Keratinocyte (primary cell): ENCODE measurements around the gene CUX1. TPM values are rescaled to one million over a fixed set of nuclear protein-coding genes. Genes with fewer than 3 reads are reported as not detected.

ENCODE experiments used
- DNase-seq: peaks from one replicate; pipeline ENCODE4 v3.0.0-alpha.2; 2011; ENCODE audit warnings: low read depth, missing footprints, low spot score
- FAIRE-seq: peaks from 2 replicates; lab custom pipeline; 2011; peaks lifted over from hg19 to GRCh38; lab: Jason Lieb, UNC
- H2AFZ ChIP-seq: 2 replicates; pipeline ENCODE4 v1.6.0; 2012; ENCODE audit warnings: low read length, control low read depth, inconsistent platforms; ENCODE audit not compliant: control insufficient read depth
- H3K27ac ChIP-seq: 2 replicates; pipeline ENCODE4 v1.5.1; 2011; ENCODE audit warnings: low read length; ENCODE audit not compliant: control insufficient read depth, insufficient read depth
- H3K27me3 ChIP-seq: 3 replicates; pipeline ENCODE4 v1.6.0; 2011; ENCODE audit warnings: low read length; ENCODE audit not compliant: control insufficient read depth, insufficient read depth; ENCODE audit errors: extremely low read depth
- H3K36me3 ChIP-seq, 2 experiments: 2 replicates in 1 of 2; 3 replicates in 1 of 2; pipeline ENCODE4 v1.5.1; 2011; ENCODE audit warnings: low read length in 2 of 2, mild to moderate bottlenecking in 1 of 2; ENCODE audit not compliant: control insufficient read depth in 2 of 2, insufficient read depth in 2 of 2; ENCODE audit errors: extremely low read depth in 1 of 2
- H3K4me1 ChIP-seq: 3 replicates; pipeline ENCODE4 v1.5.1; 2011; ENCODE audit warnings: low read length; ENCODE audit not compliant: control insufficient read depth, insufficient read depth; ENCODE audit errors: extremely low read depth
- H3K4me2 ChIP-seq: 3 replicates; pipeline ENCODE4 v1.6.0; 2011; ENCODE audit warnings: low read depth, low read length; ENCODE audit not compliant: control insufficient read depth, insufficient read depth; ENCODE audit errors: extremely low read depth
- H3K4me3 ChIP-seq, 3 experiments: fragments of 200-600 bp in 1 of 3; sonication (generic) in 1 of 3; 2 replicates in 2 of 3; 3 replicates in 1 of 3; pipeline ENCODE4 v1.5.1; 2011 to 2016; ENCODE audit warnings: low read length in 3 of 3, mild to moderate bottlenecking in 3 of 3, control low read depth in 2 of 3, inconsistent platforms in 1 of 3, low read depth in 1 of 3, mixed read lengths in 1 of 3, mixed run types in 1 of 3, moderate library complexity in 1 of 3; ENCODE audit not compliant: control insufficient read depth in 2 of 3, insufficient read depth in 2 of 3; ENCODE audit errors: extremely low read depth in 1 of 3
- H3K79me2 ChIP-seq: 2 replicates; pipeline ENCODE4 v1.6.0; 2012; ENCODE audit warnings: low read length; ENCODE audit not compliant: control insufficient read depth, insufficient read depth
- H3K9ac ChIP-seq: 3 replicates; pipeline ENCODE4 v1.6.0; 2011; ENCODE audit warnings: low read length; ENCODE audit not compliant: control insufficient read depth, insufficient read depth; ENCODE audit errors: extremely low read depth
- H3K9me1 ChIP-seq: 3 replicates; pipeline ENCODE4 v1.6.0; 2011; ENCODE audit warnings: low read length; ENCODE audit not compliant: control insufficient read depth, insufficient read depth; ENCODE audit errors: extremely low read depth
- H3K9me3 ChIP-seq: 2 replicates; pipeline ENCODE4 v1.5.1; 2012; ENCODE audit warnings: low read depth, low read length; ENCODE audit not compliant: control insufficient read depth
- H4K20me1 ChIP-seq: 3 replicates; pipeline ENCODE4 v1.6.0; 2011; ENCODE audit warnings: low read length; ENCODE audit not compliant: control insufficient read depth, insufficient read depth; ENCODE audit errors: extremely low read depth
- CTCF ChIP-seq, 3 experiments: IDR thresholded peaks in 1 of 3; conservative IDR thresholded peaks in 1 of 3; optimal IDR thresholded peaks in 1 of 3; 2 replicates in 2 of 3; 3 replicates in 1 of 3; pipeline versions ENCODE3 to v1.5.1; 2011; ENCODE audit warnings: low read length in 3 of 3, mild to moderate bottlenecking in 3 of 3, moderate library complexity in 2 of 3, control low read depth in 1 of 3, inconsistent platforms in 1 of 3; ENCODE audit not compliant: insufficient read depth in 2 of 3; ENCODE audit errors: extremely low read depth in 1 of 3
- EZH2 ChIP-seq: IDR thresholded peaks from one replicate; pipeline ENCODE4 v1.6.1; 2012; ENCODE audit warnings: inconsistent platforms, mild to moderate bottlenecking, low read length, moderate library complexity
- dilution Hi-C: fragments of 300-500 bp; cut with MboI; formaldehyde crosslinking; loops from one replicate; pipeline ENCODE4 v1.7.0; 2020; ENCODE audit warnings: low sequenced_read_pairs; ENCODE audit not compliant: extremely low pct_ligation_motif_present
- polyA plus RNA-seq, 5 experiments: library from polyadenylated mRNA; depleted of rRNA in 3 of 5; stranded (reverse) in 3 of 5; stranded (forward) in 1 of 5; unstranded in 1 of 5; fragments of >200 nt; gene quantifications; 1 replicate in 1 of 5; 2 replicates in 3 of 5; 3 replicates in 1 of 5; pipeline versions ENCODE4 v1.2.1 to v1.2.3, GENCODE V29; 2011 to 2012; ENCODE audit warnings: missing spikeins in 2 of 5, low read depth in 1 of 5, low replicate concordance in 1 of 5

The CUX1 gene
- polyA plus RNA-seq, 1 donor (not counting 4 experiments of a cell fraction or from before 2014, with no cell fraction given), result 18.3 TPM

DNA sequence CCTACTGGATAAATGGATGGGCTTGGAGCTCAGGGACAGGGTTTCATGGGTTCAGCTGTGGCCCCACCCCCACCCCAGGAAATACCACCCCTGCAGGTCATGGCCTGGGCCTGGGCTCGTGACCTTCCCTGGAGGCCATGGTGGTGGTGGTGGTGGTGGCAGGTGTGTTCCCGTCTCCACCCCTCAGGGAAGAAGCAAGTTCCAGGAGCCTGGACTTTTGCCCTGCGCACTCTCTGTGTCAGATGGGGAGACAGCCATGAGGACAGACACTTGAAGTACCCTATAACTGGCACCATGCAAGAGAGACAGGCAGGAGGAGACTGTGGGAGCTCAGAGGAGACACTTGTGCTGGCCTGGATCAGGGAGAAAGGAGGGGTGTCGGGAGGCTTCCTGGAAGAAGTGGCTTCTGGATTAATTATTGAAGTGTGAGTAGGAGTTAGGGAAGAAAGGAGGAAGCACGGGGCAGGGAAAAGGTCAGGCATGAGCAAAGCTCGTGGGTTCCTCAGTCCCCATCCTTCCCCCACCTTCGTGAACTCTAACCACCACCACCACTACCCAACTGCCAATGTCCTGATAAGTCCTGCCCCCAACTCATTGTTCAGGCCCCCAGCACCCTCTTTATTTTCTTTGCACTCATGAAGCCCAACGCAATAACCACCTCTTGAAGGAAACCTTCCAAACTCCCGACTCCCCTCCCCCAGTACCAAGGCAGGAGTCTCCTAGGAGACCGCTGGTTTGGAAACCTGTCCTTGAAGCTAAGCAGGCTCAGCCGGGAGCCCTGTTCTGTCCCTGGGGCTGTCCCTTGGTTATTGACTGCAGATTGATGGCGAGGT, 478.1 kb downstream of the CUX1 start:
- no peak overlapping the region for H3K9ac ChIP-seq
- no peaks in the 10 kb centered on the region for H3K36me3 ChIP-seq
- H3K79me2 ChIP-seq, result no peaks in the 10 kb centered on the region
- H2AFZ ChIP-seq, result no peak overlapping the region
- H3K4me1 ChIP-seq, result no peaks in the 10 kb centered on the region
- TF ChIP-seq EZH2 (no peak), CTCF (optimal IDR thresholded peaks at IDR 0.05 in 1 of 3, IDR thresholded peaks at IDR 0.05 in 1 of 3, conservative IDR thresholded peaks at IDR 0.05 in 1 of 3; ENCODE audit: extremely low read depth in 1 of 3, insufficient read depth in 2 of 3, low read length in 3 of 3) (no peak)
- H3K4me3 ChIP-seq, result no peak overlapping the region
- no peak overlapping the region for H3K27ac ChIP-seq
- no peak overlapping the region for H3K4me2 ChIP-seq
- dilution Hi-C loops, result no loop called here
- H4K20me1 ChIP-seq, result no peaks in the 10 kb centered on the region
- H3K9me3 ChIP-seq, result no peaks in the 10 kb centered on the region
- peaks cover 11% of the 10 kb centered on the region for H3K27me3 ChIP-seq
- no peaks in the 10 kb centered on the region for H3K9me1 ChIP-seq
- no peak for FAIRE-seq
- DNase-seq, result no peak

DNA sequence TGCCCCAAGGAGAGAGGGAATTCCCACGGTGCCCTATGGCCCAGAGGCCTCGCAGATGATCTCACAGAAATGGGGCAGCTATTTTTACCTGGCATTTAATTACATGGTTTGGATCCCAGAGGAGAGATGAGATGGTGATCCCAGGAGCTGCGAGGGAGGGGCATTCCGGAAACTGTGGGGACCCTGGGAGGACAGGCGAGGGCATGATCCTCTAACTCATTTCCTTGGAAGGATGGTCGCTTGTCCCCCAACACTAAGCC, 478.7 kb downstream of the CUX1 start:
- no peaks in the 10 kb centered on the region for H3K9me3 ChIP-seq
- H3K27ac ChIP-seq, result no peak overlapping the region
- no peak overlapping the region for H3K9ac ChIP-seq
- no peak overlapping the region for H3K4me3 ChIP-seq
- peaks cover 11% of the 10 kb centered on the region for H3K27me3 ChIP-seq
- DNase-seq (no peak), FAIRE-seq (no peak)
- H3K4me2 ChIP-seq, result no peak overlapping the region
- H4K20me1 ChIP-seq, result no peaks in the 10 kb centered on the region
- H2AFZ ChIP-seq, result no peak overlapping the region
- dilution Hi-C loops, result no loop called here
- H3K9me1 ChIP-seq, result no peaks in the 10 kb centered on the region
- H3K79me2 ChIP-seq, result no peaks in the 10 kb centered on the region
- no peaks in the 10 kb centered on the region for H3K36me3 ChIP-seq
- TF ChIP-seq CTCF (optimal IDR thresholded peaks at IDR 0.05 in 1 of 3, IDR thresholded peaks at IDR 0.05 in 1 of 3, conservative IDR thresholded peaks at IDR 0.05 in 1 of 3; ENCODE audit: extremely low read depth in 1 of 3, insufficient read depth in 2 of 3, low read length in 3 of 3) (no peak), EZH2 (no peak)
- H3K4me1 ChIP-seq, result no peaks in the 10 kb centered on the region
